ENCODE measurements around the gene ERMN. TPM values are rescaled to one million over a fixed set of nuclear protein-coding genes. Genes with fewer than 3 reads are reported as not detected.

ERMN gene
- total RNA-seq, 1 experiment from 2014 or later: 0.59 TPM

- ChIA-PET POLR2A (no interaction called here), CTCF (interaction anchor here (1.2 to 3.7 kb wide), 4 partner anchors 10 to 20 kb away, joined by 6 to 22 read pairs (median 16); partner anchors contain the start of gene ERMN)
- Mint-ChIP-seq H3K4me3 (no peak overlapping the region), H3K27me3 (ENCODE audit: low read depth) (no peaks in the 10 kb centered on the region), H3K9me3 (no peaks in the 10 kb centered on the region), H3K4me1 (peaks cover 32% of the 10 kb centered on the region), H3K36me3 (no peaks in the 10 kb centered on the region), H3K27ac (no peak overlapping the region)
- TF ChIP-seq OVOL2 (CRISPR knock-in tag; IDR thresholded peaks at IDR 0.05; ENCODE audit: borderline replicate concordance) (no peak), RORB (CRISPR knock-in tag; IDR thresholded peaks at IDR 0.05) (no peak), ZNF425 (CRISPR knock-in tag; conservative IDR thresholded peaks at IDR 0.05) (no peak), NR2C2 (CRISPR knock-in tag; IDR thresholded peaks at IDR 0.05) (no peak), MLX (CRISPR knock-in tag; IDR thresholded peaks at IDR 0.05) (no peak), ZMAT4 (CRISPR knock-in tag; IDR thresholded peaks at IDR 0.05) (no peak), FOXK1 (CRISPR knock-in tag; IDR thresholded peaks at IDR 0.05) (no peak), SOX15 (CRISPR knock-in tag; IDR thresholded peaks at IDR 0.05) (no peak)
- DNase-seq (ENCODE audit: low spot score) (peak; percentile 29), ATAC-seq (peak; percentile 93)
Observed at GRCh38 chr2:157315901-157316300, 9.7 kb downstream of the ERMN start.

- ChIA-PET CTCF (no interaction called here), POLR2A (no interaction called here)
- no peaks in the 10 kb centered on the region for H3K27me3 Mint-ChIP-seq (ENCODE audit: low read depth)
- no peak overlapping the region for H3K4me3 Mint-ChIP-seq
- H3K4me1 Mint-ChIP-seq: peaks cover 30% of the 10 kb centered on the region
- no peaks in the 10 kb centered on the region for H3K36me3 Mint-ChIP-seq
- no peak overlapping the region for H3K27ac Mint-ChIP-seq
- TF ChIP-seq ELF4 (CRISPR knock-in tag; IDR thresholded peaks at IDR 0.05; ENCODE audit: low read depth): no peak
- no peak for TF ChIP-seq TCF7 (CRISPR knock-in tag; IDR thresholded peaks at IDR 0.05; ENCODE audit: low read depth)
- TF ChIP-seq, protein P1, sequence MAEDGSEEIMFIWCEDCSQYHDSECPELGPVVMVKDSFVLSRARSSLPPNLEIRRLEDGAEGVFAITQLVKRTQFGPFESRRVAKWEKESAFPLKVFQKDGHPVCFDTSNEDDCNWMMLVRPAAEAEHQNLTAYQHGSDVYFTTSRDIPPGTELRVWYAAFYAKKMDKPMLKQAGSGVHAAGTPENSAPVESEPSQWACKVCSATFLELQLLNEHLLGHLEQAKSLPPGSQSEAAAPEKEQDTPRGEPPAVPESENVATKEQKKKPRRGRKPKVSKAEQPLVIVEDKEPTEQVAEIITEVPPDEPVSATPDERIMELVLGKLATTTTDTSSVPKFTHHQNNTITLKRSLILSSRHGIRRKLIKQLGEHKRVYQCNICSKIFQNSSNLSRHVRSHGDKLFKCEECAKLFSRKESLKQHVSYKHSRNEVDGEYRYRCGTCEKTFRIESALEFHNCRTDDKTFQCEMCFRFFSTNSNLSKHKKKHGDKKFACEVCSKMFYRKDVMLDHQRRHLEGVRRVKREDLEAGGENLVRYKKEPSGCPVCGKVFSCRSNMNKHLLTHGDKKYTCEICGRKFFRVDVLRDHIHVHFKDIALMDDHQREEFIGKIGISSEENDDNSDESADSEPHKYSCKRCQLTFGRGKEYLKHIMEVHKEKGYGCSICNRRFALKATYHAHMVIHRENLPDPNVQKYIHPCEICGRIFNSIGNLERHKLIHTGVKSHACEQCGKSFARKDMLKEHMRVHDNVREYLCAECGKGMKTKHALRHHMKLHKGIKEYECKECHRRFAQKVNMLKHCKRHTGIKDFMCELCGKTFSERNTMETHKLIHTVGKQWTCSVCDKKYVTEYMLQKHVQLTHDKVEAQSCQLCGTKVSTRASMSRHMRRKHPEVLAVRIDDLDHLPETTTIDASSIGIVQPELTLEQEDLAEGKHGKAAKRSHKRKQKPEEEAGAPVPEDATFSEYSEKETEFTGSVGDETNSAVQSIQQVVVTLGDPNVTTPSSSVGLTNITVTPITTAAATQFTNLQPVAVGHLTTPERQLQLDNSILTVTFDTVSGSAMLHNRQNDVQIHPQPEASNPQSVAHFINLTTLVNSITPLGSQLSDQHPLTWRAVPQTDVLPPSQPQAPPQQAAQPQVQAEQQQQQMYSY (CRISPR knock-in tag; IDR thresholded peaks at IDR 0.05): no peak
- TF ChIP-seq ZNF423 (CRISPR knock-in tag; IDR thresholded peaks at IDR 0.05): no peak
- TF ChIP-seq, protein P2, sequence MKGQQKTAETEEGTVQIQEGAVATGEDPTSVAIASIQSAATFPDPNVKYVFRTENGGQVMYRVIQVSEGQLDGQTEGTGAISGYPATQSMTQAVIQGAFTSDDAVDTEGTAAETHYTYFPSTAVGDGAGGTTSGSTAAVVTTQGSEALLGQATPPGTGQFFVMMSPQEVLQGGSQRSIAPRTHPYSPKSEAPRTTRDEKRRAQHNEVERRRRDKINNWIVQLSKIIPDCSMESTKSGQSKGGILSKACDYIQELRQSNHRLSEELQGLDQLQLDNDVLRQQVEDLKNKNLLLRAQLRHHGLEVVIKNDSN (CRISPR knock-in tag; IDR thresholded peaks at IDR 0.05): no peak
- no peak for TF ChIP-seq ZNF317 (CRISPR knock-in tag; IDR thresholded peaks at IDR 0.05; ENCODE audit: borderline replicate concordance, low read depth)
- TF ChIP-seq, protein P3, sequence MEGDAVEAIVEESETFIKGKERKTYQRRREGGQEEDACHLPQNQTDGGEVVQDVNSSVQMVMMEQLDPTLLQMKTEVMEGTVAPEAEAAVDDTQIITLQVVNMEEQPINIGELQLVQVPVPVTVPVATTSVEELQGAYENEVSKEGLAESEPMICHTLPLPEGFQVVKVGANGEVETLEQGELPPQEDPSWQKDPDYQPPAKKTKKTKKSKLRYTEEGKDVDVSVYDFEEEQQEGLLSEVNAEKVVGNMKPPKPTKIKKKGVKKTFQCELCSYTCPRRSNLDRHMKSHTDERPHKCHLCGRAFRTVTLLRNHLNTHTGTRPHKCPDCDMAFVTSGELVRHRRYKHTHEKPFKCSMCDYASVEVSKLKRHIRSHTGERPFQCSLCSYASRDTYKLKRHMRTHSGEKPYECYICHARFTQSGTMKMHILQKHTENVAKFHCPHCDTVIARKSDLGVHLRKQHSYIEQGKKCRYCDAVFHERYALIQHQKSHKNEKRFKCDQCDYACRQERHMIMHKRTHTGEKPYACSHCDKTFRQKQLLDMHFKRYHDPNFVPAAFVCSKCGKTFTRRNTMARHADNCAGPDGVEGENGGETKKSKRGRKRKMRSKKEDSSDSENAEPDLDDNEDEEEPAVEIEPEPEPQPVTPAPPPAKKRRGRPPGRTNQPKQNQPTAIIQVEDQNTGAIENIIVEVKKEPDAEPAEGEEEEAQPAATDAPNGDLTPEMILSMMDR (IDR thresholded peaks at IDR 0.05): no peak
- TF ChIP-seq ZNF232 (CRISPR knock-in tag; IDR thresholded peaks at IDR 0.05): no peak
- H3K9me3 Mint-ChIP-seq: no peaks in the 10 kb centered on the region
- ATAC-seq (no peak), DNase-seq (ENCODE audit: low spot score) (no peak)
Observed at GRCh38 chr2:157312866-157313486, 12.6 kb downstream of the ERMN start.

All from WTC11 (cell line).